NCI-H69 (cell line): ENCODE results near the gene ABCF1.

ENCODE experiments used
- DNase-seq: peaks from one replicate; lab custom pipeline; 2025; lab: John Stamatoyannopoulos, UW

The ABCF1 gene

GRCh38 chr6:30601815-30602641 is 30.8 kb downstream of the ABCF1 start:
- DNase-seq, result no peak

GRCh38 chr6:30603961-30604360 is 32.7 kb downstream of the ABCF1 start:
- DNase-seq, result no peak

- DNase-seq, result no peak
Observed at GRCh38 chr6:30610065-30610464, 38.8 kb downstream of the ABCF1 start.

- no peak for DNase-seq
Observed at GRCh38 chr6:30611150-30611855, 40.1 kb downstream of the ABCF1 start.

GRCh38 chr6:30611856-30612194 is 40.6 kb downstream of the ABCF1 start:
- no peak for DNase-seq

- peak; percentile 35 for DNase-seq
Observed at GRCh38 chr6:30612213-30612612, 41.0 kb downstream of the ABCF1 start.

- peak; percentile 16 for DNase-seq
Observed at GRCh38 chr6:30612687-30613248, 41.5 kb downstream of the ABCF1 start.

- DNase-seq, result peak; percentile 25
Observed at GRCh38 chr6:30613251-30614043, 42.2 kb downstream of the ABCF1 start.

GRCh38 chr6:30614044-30614842 is 43.0 kb downstream of the ABCF1 start:
- peak; percentile 43 for DNase-seq

- peak; percentile 99 for DNase-seq
Observed at GRCh38 chr6:30614843-30615218, 43.6 kb downstream of the ABCF1 start.

GRCh38 chr6:30615219-30615957 is 44.1 kb downstream of the ABCF1 start:
- DNase-seq, result peak; percentile 91

GRCh38 chr6:30615958-30616810 is 44.9 kb downstream of the ABCF1 start:
- peak; percentile 79 for DNase-seq

- DNase-seq, result peak; percentile 100
Observed at GRCh38 chr6:30616811-30617564, 45.7 kb downstream of the ABCF1 start, which contains the start of gene PPP1R10. TSS of gene PPP1R10 (minus strand) at chr6:30617243. CDS start at chr6:30609944, 7,299 bp downstream.

- peak; percentile 98 for DNase-seq
Observed at GRCh38 chr6:30617565-30618269, 46.5 kb downstream of the ABCF1 start, which contains the start of gene MRPS18B. TSS of gene MRPS18B (plus strand) at chr6:30617840. CDS start at chr6:30617866, 26 bp downstream.

GRCh38 chr6:30618270-30618797 is 47.1 kb downstream of the ABCF1 start:
- DNase-seq, result peak; percentile 53

- DNase-seq, result no peak
Observed at GRCh38 chr6:30619561-30619960, 48.3 kb downstream of the ABCF1 start.

GRCh38 chr6:30625511-30625910 is 54.3 kb downstream of the ABCF1 start:
- DNase-seq, result no peak
